KMS-11 (cell line): ENCODE data around the gene NLRP14.

Experiments used
- H2AFZ ChIP-seq: fragments of 200-600 bp; sonication (generic); 2 replicates; pipeline ENCODE4 v1.6.1; 2016; ENCODE audit warnings: antibody characterized with exemption, mixed run types, low read depth
- H3K27ac ChIP-seq: fragments of 200-600 bp; sonication (generic); 2 replicates; pipeline ENCODE4 v1.6.1; 2016; ENCODE audit warnings: mild to moderate bottlenecking, mixed run types
- H3K27me3 ChIP-seq: fragments of 200-600 bp; sonication (generic); 2 replicates; pipeline ENCODE4 v1.6.1; 2017; ENCODE audit warnings: mild to moderate bottlenecking, low read depth, mixed run types, moderate library complexity; ENCODE audit not compliant: insufficient read depth
- H3K36me3 ChIP-seq: fragments of 200-600 bp; sonication (generic); 2 replicates; pipeline ENCODE4 v1.6.1; 2017; ENCODE audit warnings: mild to moderate bottlenecking, mixed run types; ENCODE audit not compliant: insufficient read depth
- H3K4me1 ChIP-seq: fragments of 200-600 bp; sonication (generic); 2 replicates; pipeline ENCODE4 v1.6.1; 2016; ENCODE audit warnings: mild to moderate bottlenecking, low read depth, mixed run types; ENCODE audit not compliant: poor library complexity, severe bottlenecking
- H3K4me2 ChIP-seq: fragments of 200-600 bp; sonication (generic); 2 replicates; pipeline ENCODE4 v1.7.0; 2016; ENCODE audit warnings: mild to moderate bottlenecking, mixed run types
- H3K4me3 ChIP-seq: fragments of 200-600 bp; sonication (generic); IDR thresholded peaks from 2 replicates; pipeline ENCODE4 v1.6.1; 2017; ENCODE audit warnings: low read depth, low read length, mixed read lengths; ENCODE audit not compliant: insufficient read depth
- H3K79me2 ChIP-seq: fragments of 200-600 bp; sonication (generic); 2 replicates; pipeline ENCODE4 v1.6.1; 2016; ENCODE audit warnings: low read depth, mixed run types; ENCODE audit not compliant: insufficient read depth
- H3K9ac ChIP-seq: fragments of 200-600 bp; sonication (generic); 2 replicates; pipeline ENCODE4 v1.6.1; 2016; ENCODE audit warnings: mild to moderate bottlenecking, mixed run types
- H4K20me1 ChIP-seq: fragments of 200-600 bp; sonication (generic); 2 replicates; pipeline ENCODE4 v1.6.1; 2016; ENCODE audit warnings: mild to moderate bottlenecking, mixed run types; ENCODE audit not compliant: insufficient read depth
- CTCF ChIP-seq: fragments of 200-600 bp; sonication (generic); conservative IDR thresholded peaks from 2 replicates; pipeline ENCODE4 v1.6.1; 2017; ENCODE audit warnings: low read depth, mild to moderate bottlenecking, antibody characterized with exemption, low read length, moderate library complexity, mixed read lengths

The NLRP14 gene

GRCh38 chr11:7077101-7077500 lies 56.8 kb downstream of the NLRP14 start:
- H4K20me1 ChIP-seq, result no peaks in the 10 kb centered on the region
- no peak overlapping the region for H3K27ac ChIP-seq
- H3K4me3 ChIP-seq, result no peak overlapping the region
- H3K79me2 ChIP-seq, result no peaks in the 10 kb centered on the region
- no peak overlapping the region for H3K4me2 ChIP-seq
- no peak overlapping the region for H3K9ac ChIP-seq
- peaks cover 13% of the 10 kb centered on the region for H3K4me1 ChIP-seq
- no peak overlapping the region for H2AFZ ChIP-seq
- no peaks in the 10 kb centered on the region for H3K27me3 ChIP-seq
- no peaks in the 10 kb centered on the region for H3K36me3 ChIP-seq
- no peak for TF ChIP-seq CTCF

- Histone ChIP-seq H3K4me2 (no peak overlapping the region), H3K4me3 (no peak overlapping the region), H3K27me3 (no peaks in the 10 kb centered on the region), H4K20me1 (no peaks in the 10 kb centered on the region), H3K36me3 (no peaks in the 10 kb centered on the region), H3K79me2 (no peaks in the 10 kb centered on the region), H2AFZ (no peak overlapping the region), H3K27ac (no peak overlapping the region), H3K4me1 (no peaks in the 10 kb centered on the region), H3K9ac (no peak overlapping the region)
- TF ChIP-seq CTCF, result no peak
These were observed 59.4 kb downstream of the NLRP14 start for GRCh38 chr11:7079545-7080135.

- Histone ChIP-seq H3K4me2 (no peak overlapping the region), H3K4me3 (no peak overlapping the region), H3K79me2 (no peaks in the 10 kb centered on the region), H4K20me1 (no peaks in the 10 kb centered on the region), H3K27ac (no peak overlapping the region), H3K4me1 (no peaks in the 10 kb centered on the region), H3K9ac (no peak overlapping the region), H2AFZ (no peak overlapping the region), H3K27me3 (no peaks in the 10 kb centered on the region), H3K36me3 (no peaks in the 10 kb centered on the region)
- TF ChIP-seq CTCF, result no peak
These were observed 60.6 kb downstream of the NLRP14 start for GRCh38 chr11:7080900-7081299.

GRCh38 chr11:7081441-7081840 lies 61.2 kb downstream of the NLRP14 start:
- H3K27me3 ChIP-seq, result no peaks in the 10 kb centered on the region
- H3K4me1 ChIP-seq, result no peaks in the 10 kb centered on the region
- no peak overlapping the region for H3K4me3 ChIP-seq
- TF ChIP-seq CTCF, result no peak
- H4K20me1 ChIP-seq, result no peaks in the 10 kb centered on the region
- H3K4me2 ChIP-seq, result no peak overlapping the region
- no peak overlapping the region for H3K9ac ChIP-seq
- H3K79me2 ChIP-seq, result no peaks in the 10 kb centered on the region
- H3K36me3 ChIP-seq, result no peaks in the 10 kb centered on the region
- H2AFZ ChIP-seq, result no peak overlapping the region
- no peak overlapping the region for H3K27ac ChIP-seq
